Measurements from ENCODE around the gene C5AR1.

DNA sequence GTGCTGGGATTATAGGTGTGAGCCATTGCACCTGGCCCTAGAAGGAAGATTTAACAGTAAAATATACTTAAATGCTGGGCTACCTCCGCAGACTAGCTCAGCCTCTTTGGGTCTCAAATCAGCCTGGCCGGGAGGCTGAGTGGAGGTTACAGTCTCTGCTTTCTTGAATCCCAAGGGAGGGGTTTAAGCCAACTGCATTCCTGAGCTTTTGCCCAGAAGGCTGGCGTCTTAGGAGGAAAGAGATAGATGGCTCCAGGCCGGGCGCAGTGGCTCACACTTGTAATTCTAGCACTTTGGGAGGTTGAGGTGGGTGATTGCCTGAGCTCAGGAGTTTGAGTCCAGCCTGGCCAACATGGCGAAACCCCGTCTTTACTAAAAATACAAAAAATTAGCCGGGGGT lies 623 bp upstream of the C5AR1 start:
- no peak for TF ChIP-seq TAF9B (IDR thresholded peaks at IDR 0.05; ENCODE audit: partially characterized antibody)
- no peak for TF ChIP-seq EZH2 (IDR thresholded peaks at IDR 0.05; ENCODE audit: borderline replicate concordance, low read depth, low read length)
- TF ChIP-seq SRSF1 (IDR thresholded peaks at IDR 0.05; ENCODE audit: low read depth, low read length) = no peak
- TF ChIP-seq NONO (IDR thresholded peaks at IDR 0.05; ENCODE audit: low read depth in 2 of 2, low read length in 1 of 2) = no peak
- TF ChIP-seq POLR2AphosphoS5 (IDR thresholded peaks at IDR 0.05; ENCODE audit: control insufficient read depth, insufficient read depth, low read depth, low read length) = no peak
- no peak for TF ChIP-seq SP1 (CRISPR knock-in tag; IDR thresholded peaks at IDR 0.05)
- TF ChIP-seq, protein P1, sequence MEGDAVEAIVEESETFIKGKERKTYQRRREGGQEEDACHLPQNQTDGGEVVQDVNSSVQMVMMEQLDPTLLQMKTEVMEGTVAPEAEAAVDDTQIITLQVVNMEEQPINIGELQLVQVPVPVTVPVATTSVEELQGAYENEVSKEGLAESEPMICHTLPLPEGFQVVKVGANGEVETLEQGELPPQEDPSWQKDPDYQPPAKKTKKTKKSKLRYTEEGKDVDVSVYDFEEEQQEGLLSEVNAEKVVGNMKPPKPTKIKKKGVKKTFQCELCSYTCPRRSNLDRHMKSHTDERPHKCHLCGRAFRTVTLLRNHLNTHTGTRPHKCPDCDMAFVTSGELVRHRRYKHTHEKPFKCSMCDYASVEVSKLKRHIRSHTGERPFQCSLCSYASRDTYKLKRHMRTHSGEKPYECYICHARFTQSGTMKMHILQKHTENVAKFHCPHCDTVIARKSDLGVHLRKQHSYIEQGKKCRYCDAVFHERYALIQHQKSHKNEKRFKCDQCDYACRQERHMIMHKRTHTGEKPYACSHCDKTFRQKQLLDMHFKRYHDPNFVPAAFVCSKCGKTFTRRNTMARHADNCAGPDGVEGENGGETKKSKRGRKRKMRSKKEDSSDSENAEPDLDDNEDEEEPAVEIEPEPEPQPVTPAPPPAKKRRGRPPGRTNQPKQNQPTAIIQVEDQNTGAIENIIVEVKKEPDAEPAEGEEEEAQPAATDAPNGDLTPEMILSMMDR (IDR thresholded peaks at IDR 0.05 in 2 of 3, conservative IDR thresholded peaks at IDR 0.05 in 1 of 3; ENCODE audit: insufficient read depth in 2 of 3, low read depth in 1 of 3, low read length in 3 of 3) = no peak
- TF ChIP-seq, protein P2, sequence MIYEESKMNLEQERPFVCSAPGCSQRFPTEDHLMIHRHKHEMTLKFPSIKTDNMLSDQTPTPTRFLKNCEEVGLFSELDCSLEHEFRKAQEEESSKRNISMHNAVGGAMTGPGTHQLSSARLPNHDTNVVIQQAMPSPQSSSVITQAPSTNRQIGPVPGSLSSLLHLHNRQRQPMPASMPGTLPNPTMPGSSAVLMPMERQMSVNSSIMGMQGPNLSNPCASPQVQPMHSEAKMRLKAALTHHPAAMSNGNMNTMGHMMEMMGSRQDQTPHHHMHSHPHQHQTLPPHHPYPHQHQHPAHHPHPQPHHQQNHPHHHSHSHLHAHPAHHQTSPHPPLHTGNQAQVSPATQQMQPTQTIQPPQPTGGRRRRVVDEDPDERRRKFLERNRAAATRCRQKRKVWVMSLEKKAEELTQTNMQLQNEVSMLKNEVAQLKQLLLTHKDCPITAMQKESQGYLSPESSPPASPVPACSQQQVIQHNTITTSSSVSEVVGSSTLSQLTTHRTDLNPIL (CRISPR knock-in tag; IDR thresholded peaks at IDR 0.05) = no peak
- TF ChIP-seq, protein P3, sequence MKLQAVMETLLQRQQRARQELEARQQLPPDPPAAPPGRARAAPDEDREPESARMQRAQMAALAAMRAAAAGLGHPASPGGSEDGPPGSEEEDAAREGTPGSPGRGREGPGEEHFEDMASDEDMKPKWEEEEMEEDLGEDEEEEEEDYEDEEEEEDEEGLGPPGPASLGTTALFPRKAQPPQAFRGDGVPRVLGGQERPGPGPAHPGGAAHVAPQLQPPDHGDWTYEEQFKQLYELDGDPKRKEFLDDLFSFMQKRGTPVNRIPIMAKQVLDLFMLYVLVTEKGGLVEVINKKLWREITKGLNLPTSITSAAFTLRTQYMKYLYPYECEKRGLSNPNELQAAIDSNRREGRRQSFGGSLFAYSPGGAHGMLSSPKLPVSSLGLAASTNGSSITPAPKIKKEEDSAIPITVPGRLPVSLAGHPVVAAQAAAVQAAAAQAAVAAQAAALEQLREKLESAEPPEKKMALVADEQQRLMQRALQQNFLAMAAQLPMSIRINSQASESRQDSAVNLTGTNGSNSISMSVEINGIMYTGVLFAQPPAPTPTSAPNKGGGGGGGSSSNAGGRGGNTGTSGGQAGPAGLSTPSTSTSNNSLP (IDR thresholded peaks at IDR 0.05; ENCODE audit: borderline replicate concordance, low read depth, low read length) = no peak
- no peak for TF ChIP-seq TCF3 (CRISPR knock-in tag; IDR thresholded peaks at IDR 0.05)
- TF ChIP-seq, protein P4, sequence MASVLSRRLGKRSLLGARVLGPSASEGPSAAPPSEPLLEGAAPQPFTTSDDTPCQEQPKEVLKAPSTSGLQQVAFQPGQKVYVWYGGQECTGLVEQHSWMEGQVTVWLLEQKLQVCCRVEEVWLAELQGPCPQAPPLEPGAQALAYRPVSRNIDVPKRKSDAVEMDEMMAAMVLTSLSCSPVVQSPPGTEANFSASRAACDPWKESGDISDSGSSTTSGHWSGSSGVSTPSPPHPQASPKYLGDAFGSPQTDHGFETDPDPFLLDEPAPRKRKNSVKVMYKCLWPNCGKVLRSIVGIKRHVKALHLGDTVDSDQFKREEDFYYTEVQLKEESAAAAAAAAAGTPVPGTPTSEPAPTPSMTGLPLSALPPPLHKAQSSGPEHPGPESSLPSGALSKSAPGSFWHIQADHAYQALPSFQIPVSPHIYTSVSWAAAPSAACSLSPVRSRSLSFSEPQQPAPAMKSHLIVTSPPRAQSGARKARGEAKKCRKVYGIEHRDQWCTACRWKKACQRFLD (CRISPR knock-in tag; IDR thresholded peaks at IDR 0.05) = no peak
- no peak for TF ChIP-seq SREBF2 (CRISPR knock-in tag; IDR thresholded peaks at IDR 0.05)

Measured in K562 (cell line).